ENCODE data around the gene RPS6KA2. TPM values are rescaled to one million over a fixed set of nuclear protein-coding genes. Genes with fewer than 3 reads are reported as not detected.
A peak's percentile ranks its signal among the peaks of the same experiment; 100 is the strongest.
"Not testable (repeated sequence)": the region's sequence is repeated elsewhere in the genome, so short reads cannot be mapped to it uniquely, and the experiment has no call there.

Gene RPS6KA2
- polyA plus RNA-seq, 1 donor from 2014 or later, result 4.9 TPM

GRCh38 chr6:166532302-166532701 is 94.7 kb downstream of the RPS6KA2 start:
- H3K9me3 Mint-ChIP-seq, result no peaks in the 10 kb centered on the region
- peaks cover 3% of the 10 kb centered on the region for H3K27me3 Mint-ChIP-seq
- H3K4me1 Mint-ChIP-seq, result no peaks in the 10 kb centered on the region
- no peak overlapping the region for H3K4me3 Mint-ChIP-seq
- H3K27ac Mint-ChIP-seq, result no peak overlapping the region
- no peaks in the 10 kb centered on the region for H3K36me3 Mint-ChIP-seq

GRCh38 chr6:166530211-166531095 is 96.6 kb downstream of the RPS6KA2 start:
- Mint-ChIP-seq H3K27ac (no peak overlapping the region), H3K4me1 (no peaks in the 10 kb centered on the region), H3K9me3 (no peaks in the 10 kb centered on the region), H3K36me3 (no peaks in the 10 kb centered on the region), H3K27me3 (peaks cover 3% of the 10 kb centered on the region), H3K4me3 (no peak overlapping the region)

GRCh38 chr6:166529586-166529985 is 97.5 kb downstream of the RPS6KA2 start:
- no peaks in the 10 kb centered on the region for H3K4me1 Mint-ChIP-seq
- no peak overlapping the region for H3K27ac Mint-ChIP-seq
- H3K36me3 Mint-ChIP-seq, result no peaks in the 10 kb centered on the region

GRCh38 chr6:166529058-166529457 is 98.0 kb downstream of the RPS6KA2 start:
- H3K36me3 Mint-ChIP-seq, H3K9me3 Mint-ChIP-seq, H3K4me1 Mint-ChIP-seq, H3K27ac Mint-ChIP-seq, H3K27me3 Mint-ChIP-seq, H3K4me3 Mint-ChIP-seq: not testable (repeated sequence)

More at GRCh38 chr6:166529586-166529985, 97.5 kb downstream of the RPS6KA2 start:
- Mint-ChIP-seq H3K4me3 (no peak overlapping the region), H3K9me3 (no peaks in the 10 kb centered on the region), H3K27me3 (peaks cover 3% of the 10 kb centered on the region)

- no peak overlapping the region for H3K27ac Mint-ChIP-seq
- no peak overlapping the region for H3K4me3 Mint-ChIP-seq
- H3K36me3 Mint-ChIP-seq, result no peaks in the 10 kb centered on the region
- no peaks in the 10 kb centered on the region for H3K4me1 Mint-ChIP-seq
- peaks cover 3% of the 10 kb centered on the region for H3K27me3 Mint-ChIP-seq
- H3K9me3 Mint-ChIP-seq, result no peaks in the 10 kb centered on the region
These were observed 99.2 kb downstream of the RPS6KA2 start for GRCh38 chr6:166527849-166528248.

GRCh38 chr6:166526937-166527336 is 100.1 kb downstream of the RPS6KA2 start:
- no peak overlapping the region for H3K27ac Mint-ChIP-seq
- peaks cover 3% of the 10 kb centered on the region for H3K27me3 Mint-ChIP-seq
- H3K4me1 Mint-ChIP-seq, result no peaks in the 10 kb centered on the region
- no peaks in the 10 kb centered on the region for H3K36me3 Mint-ChIP-seq
- H3K9me3 Mint-ChIP-seq, result no peaks in the 10 kb centered on the region
- H3K4me3 Mint-ChIP-seq, result no peak overlapping the region

- no peaks in the 10 kb centered on the region for H3K4me1 Mint-ChIP-seq
- peaks cover 0 to 2% (median 0%) of the 10 kb centered on the region in 3 donors for H3K9me3 Mint-ChIP-seq
- H3K27ac Mint-ChIP-seq, result no peak overlapping the region
- H3K27me3 Mint-ChIP-seq, result peaks cover 2% of the 10 kb centered on the region
- H3K4me3 Mint-ChIP-seq, result no peak overlapping the region
- no peaks in the 10 kb centered on the region for H3K36me3 Mint-ChIP-seq
These were observed 101.5 kb downstream of the RPS6KA2 start for GRCh38 chr6:166525567-166525966.

- peak overlapping the region in 1 of 3 donors; percentile 5 for H3K27ac Mint-ChIP-seq
- peaks cover 2% of the 10 kb centered on the region for H3K27me3 Mint-ChIP-seq
- no peaks in the 10 kb centered on the region for H3K4me1 Mint-ChIP-seq
- peaks cover 0 to 2% (median 0%) of the 10 kb centered on the region in 3 donors for H3K9me3 Mint-ChIP-seq
- H3K4me3 Mint-ChIP-seq, result no peak overlapping the region
- H3K36me3 Mint-ChIP-seq, result no peaks in the 10 kb centered on the region
These were observed 103.1 kb downstream of the RPS6KA2 start for GRCh38 chr6:166523782-166524559.

DNA sequence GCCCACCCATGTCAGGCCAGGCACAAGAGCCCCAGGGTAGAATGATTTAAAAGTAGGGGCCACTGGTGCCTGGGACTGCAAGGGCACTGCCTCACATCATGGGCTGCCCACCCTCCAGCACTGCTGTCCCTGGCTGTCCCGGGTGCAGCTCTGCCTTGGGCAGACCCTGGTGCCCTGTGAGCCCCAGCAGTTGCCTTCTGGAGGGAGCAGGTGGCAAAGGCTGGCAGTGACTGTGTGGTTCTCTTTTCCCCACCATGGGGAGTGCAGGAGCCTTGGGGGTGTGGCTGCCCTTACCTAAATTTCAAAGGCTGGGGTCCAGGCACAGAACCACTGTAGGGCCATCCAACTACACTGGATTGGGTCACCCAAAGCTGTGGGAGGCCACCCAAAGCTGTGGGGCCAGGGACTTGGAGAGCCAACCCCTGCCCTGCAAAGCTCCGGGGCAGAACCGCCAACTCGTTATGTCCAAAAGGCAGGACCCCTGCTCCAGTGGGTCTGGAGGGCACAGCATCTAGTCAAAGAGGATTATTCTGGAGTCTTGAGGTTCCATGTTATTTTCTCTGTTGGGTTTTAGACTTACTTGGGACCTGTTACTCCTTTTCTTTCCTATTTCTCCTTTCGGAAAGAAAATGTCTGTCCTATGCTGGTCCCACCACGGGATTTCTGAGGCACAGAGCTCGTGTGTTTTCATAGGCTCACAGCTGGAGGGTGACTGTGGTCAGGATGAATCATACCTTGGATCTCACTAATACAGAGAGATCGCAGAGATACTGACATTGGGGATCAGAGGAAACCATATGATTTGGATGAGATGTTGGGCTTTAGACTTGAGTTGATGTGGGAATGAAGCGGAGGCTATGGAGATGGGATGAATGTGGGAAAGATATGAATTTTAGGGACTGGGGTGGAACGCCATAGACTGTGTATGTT is 105.9 kb downstream of the RPS6KA2 start:
- H3K27me3 Mint-ChIP-seq, result no peaks in the 10 kb centered on the region
- H3K27ac Mint-ChIP-seq, result no peak overlapping the region
- peaks cover 0 to 2% (median 2%) of the 10 kb centered on the region in 3 donors for H3K9me3 Mint-ChIP-seq
- no peaks in the 10 kb centered on the region for H3K36me3 Mint-ChIP-seq
- H3K4me3 Mint-ChIP-seq, result no peak overlapping the region
- no peaks in the 10 kb centered on the region for H3K4me1 Mint-ChIP-seq

GRCh38 chr6:166516251-166516884 is 110.7 kb downstream of the RPS6KA2 start:
- H3K36me3 Mint-ChIP-seq, result peaks cover 2% of the 10 kb centered on the region
- peaks cover 0 to 3% (median 2%) of the 10 kb centered on the region in 3 donors for H3K9me3 Mint-ChIP-seq
- peaks cover 8 to 10% (median 10%) of the 10 kb centered on the region in 3 donors for H3K4me1 Mint-ChIP-seq
- no peak overlapping the region for H3K4me3 Mint-ChIP-seq
- H3K27me3 Mint-ChIP-seq, result no peaks in the 10 kb centered on the region
- H3K27ac Mint-ChIP-seq, result no peak overlapping the region

DNA sequence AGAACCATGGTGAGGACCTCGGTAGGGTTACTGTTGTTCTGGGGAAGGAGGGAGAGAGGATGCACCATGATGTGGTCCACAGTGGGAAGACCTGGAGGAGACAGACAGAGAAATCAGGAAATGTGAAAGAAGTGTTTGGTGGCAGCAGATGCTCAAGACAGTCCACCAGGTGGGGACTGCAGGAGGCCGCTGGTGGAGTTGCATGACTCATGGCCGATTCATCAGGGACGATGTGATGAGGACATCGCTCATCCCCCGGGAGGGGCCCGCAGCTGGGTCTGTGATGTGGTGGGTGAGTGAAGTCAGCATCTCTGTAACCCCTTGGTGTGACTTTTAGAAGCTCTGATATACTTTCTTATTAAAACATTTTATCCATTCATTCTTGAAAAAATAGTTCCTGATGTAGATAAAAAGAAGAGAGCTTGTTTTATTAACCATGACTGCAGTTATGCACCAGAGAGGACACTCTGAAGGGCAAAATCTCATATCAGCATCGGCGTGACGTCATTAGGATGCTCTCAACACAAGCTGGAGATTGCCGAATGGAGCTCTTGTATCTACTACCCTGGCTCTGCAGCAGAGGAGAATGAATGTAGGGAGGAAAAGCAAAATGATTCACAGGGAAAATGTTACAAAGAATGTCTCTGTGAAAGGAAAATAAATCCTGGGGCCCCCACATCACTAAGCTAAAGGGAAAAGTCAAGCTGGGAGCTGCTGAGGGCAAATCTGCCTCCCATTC is 111.8 kb downstream of the RPS6KA2 start:
- no peak overlapping the region for H3K27ac Mint-ChIP-seq
- peak overlapping the region in 1 of 4 donors; percentile 23 for H3K4me3 Mint-ChIP-seq
- H3K36me3 Mint-ChIP-seq, result peaks cover 2% of the 10 kb centered on the region
- peaks cover 1% of the 10 kb centered on the region for H3K27me3 Mint-ChIP-seq
- H3K9me3 Mint-ChIP-seq, result peaks cover 0 to 3% (median 2%) of the 10 kb centered on the region in 3 donors
- H3K4me1 Mint-ChIP-seq, result peaks cover 8 to 10% (median 10%) of the 10 kb centered on the region in 3 donors

DNA sequence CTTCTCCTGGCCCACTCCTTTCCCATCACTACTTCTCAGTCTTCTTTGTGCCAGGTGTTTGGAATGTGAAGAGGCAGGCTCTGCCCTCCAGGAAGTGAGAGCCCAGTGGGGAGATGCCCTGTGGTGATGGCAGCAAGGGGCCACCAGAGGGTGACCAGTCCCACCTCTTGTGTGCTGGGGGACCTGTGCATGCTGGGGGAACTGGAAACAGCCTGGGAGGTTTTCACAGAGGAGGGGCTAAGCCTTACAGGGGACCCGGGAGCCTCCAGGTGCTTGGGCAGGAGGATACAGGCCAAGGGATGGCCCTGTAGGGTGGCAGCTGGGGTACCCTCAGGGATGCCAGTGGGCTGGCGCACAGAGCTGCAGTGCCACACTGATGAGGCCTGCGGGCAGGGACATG is 112.9 kb downstream of the RPS6KA2 start:
- Mint-ChIP-seq H3K36me3 (peaks cover 2% of the 10 kb centered on the region), H3K9me3 (peaks cover 0 to 3% (median 2%) of the 10 kb centered on the region in 3 donors), H3K4me1 (peaks cover 8 to 10% (median 10%) of the 10 kb centered on the region in 3 donors), H3K27me3 (peaks cover 1% of the 10 kb centered on the region), H3K4me3 (peak overlapping the region in 1 of 4 donors; percentile 28), H3K27ac (peak overlapping the region in 2 of 3 donors; percentile 16 to 45)

GRCh38 chr6:166512567-166512966 is 114.5 kb downstream of the RPS6KA2 start:
- peak overlapping the region in 3 of 4 donors; percentile 1 to 82 (median 40) for H3K4me3 Mint-ChIP-seq
- peaks cover 0 to 3% (median 0%) of the 10 kb centered on the region in 3 donors for H3K9me3 Mint-ChIP-seq
- H3K27me3 Mint-ChIP-seq, result peaks cover 1% of the 10 kb centered on the region
- peaks cover 2% of the 10 kb centered on the region for H3K36me3 Mint-ChIP-seq
- H3K4me1 Mint-ChIP-seq, result peaks cover 8 to 10% (median 10%) of the 10 kb centered on the region in 3 donors
- peak overlapping the region; percentile 21 to 85 (median 22) for H3K27ac Mint-ChIP-seq
